ENCODE results near the gene ATF1.
"Not testable (repeated sequence)": the region's sequence is repeated elsewhere in the genome, so short reads cannot be mapped to it uniquely, and the experiment has no call there.

DNA sequence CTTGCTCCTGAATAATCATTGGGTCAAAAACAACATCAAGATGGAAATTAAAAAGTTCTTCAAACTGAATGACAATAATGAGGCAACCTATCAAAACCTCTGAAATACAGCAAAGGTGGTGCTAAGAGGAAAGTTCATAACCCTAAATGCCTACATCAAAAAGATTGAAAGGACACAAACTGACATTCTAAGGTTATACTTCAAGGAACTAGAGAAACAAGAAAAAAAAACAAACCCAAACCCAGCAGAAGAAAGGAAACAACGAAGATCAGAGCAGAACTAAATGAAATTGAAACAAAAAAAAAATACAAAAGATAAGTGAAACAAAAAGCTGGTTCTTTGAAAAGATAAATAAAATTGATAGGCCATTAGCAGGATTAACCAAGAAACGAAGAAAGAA lies 105.0 kb downstream of the ATF1 start:
- TF ChIP-seq POLR2A, CTCF, EP300 (IDR thresholded peaks at IDR 0.05): not testable (repeated sequence)
